Measurements from ENCODE around the gene SCARB1. TPM values are rescaled to one million over a fixed set of nuclear protein-coding genes. Genes with fewer than 3 reads are reported as not detected.

Gene SCARB1
- total and polyA plus RNA-seq, 2 donors (not counting 3 experiments of a cell fraction or from before 2014, with no cell fraction given) = 125 to 141 TPM

GRCh38 chr12:124750787-124751471 is 112.7 kb downstream of the SCARB1 start:
- ChIA-PET POLR2A (no interaction called here), CTCF (interaction anchor here (1.0 to 1.1 kb wide), 2 partner anchors 13 to 21 kb away, joined by 3 to 4 read pairs; no protein-coding TSS in a partner anchor)
- H3K9ac ChIP-seq (replicated peaks; ENCODE audit: extremely low read depth, insufficient read depth, low read length) = no peak overlapping the region
- intact Hi-C loops (cut with micrococcal nuclease) (no loop called here), dilution Hi-C loops (cut with MboI; ENCODE audit: extremely low pct_ligation_motif_present, low sequenced_read_pairs) (no loop called here)
- TF ChIP-seq POLR2AphosphoS5 (IDR thresholded peaks at IDR 0.05; ENCODE audit: insufficient read depth, low read depth, low read length) (no peak), CTCF (IDR thresholded peaks at IDR 0.05; ENCODE audit: extremely low read depth in 1 of 2, insufficient read depth in 1 of 2, low read depth in 1 of 2, low read length in 2 of 2) (peak; percentile 12 to 22), POLR2A (IDR thresholded peaks at IDR 0.05; ENCODE audit: low read depth, low read length) (no peak), MYC (IDR thresholded peaks at IDR 0.05; ENCODE audit: low read depth, low read length) (no peak), FOS (IDR thresholded peaks at IDR 0.05; ENCODE audit: borderline replicate concordance, insufficient read depth, low read length) (no peak)
- TF ChIP-seq, protein P1, sequence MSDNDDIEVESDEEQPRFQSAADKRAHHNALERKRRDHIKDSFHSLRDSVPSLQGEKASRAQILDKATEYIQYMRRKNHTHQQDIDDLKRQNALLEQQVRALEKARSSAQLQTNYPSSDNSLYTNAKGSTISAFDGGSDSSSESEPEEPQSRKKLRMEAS (IDR thresholded peaks at IDR 0.05; ENCODE audit: insufficient read depth, insufficient read length) = no peak
- H3K27ac ChIP-seq (ENCODE audit: insufficient read depth, low read depth, low read length) = no peak overlapping the region
- H3K36me3 ChIP-seq (ENCODE audit: control insufficient read depth in 2 of 2, extremely low read depth in 1 of 2, insufficient read depth in 2 of 2, low read length in 2 of 2) = no peaks in the 10 kb centered on the region
- H3K4me3 ChIP-seq (replicated peaks in 1 of 3; ENCODE audit: insufficient read depth in 1 of 3, low read depth in 1 of 3, low read length in 3 of 3) = no peak overlapping the region
- no peaks in the 10 kb centered on the region for H3K79me2 ChIP-seq (ENCODE audit: control insufficient read depth, insufficient read depth, low read length)
- FAIRE-seq (peak; percentile 46), DNase-seq (ENCODE audit: low read depth, low spot score) (no peak)
- peaks cover 17% of the 10 kb centered on the region for H3K4me1 ChIP-seq (ENCODE audit: control insufficient read depth, extremely low read depth, insufficient read depth, low read length)
- H2AFZ ChIP-seq (ENCODE audit: low read depth, low read length) = no peak overlapping the region
- H3K9me3 ChIP-seq (replicated peaks; ENCODE audit: control insufficient read depth, insufficient read depth, low read length) = no peaks in the 10 kb centered on the region
- no peaks in the 10 kb centered on the region for H4K20me1 ChIP-seq (replicated peaks; ENCODE audit: control insufficient read depth, extremely low read depth, insufficient read depth, low read length)
- no peak overlapping the region for H3K4me2 ChIP-seq (ENCODE audit: insufficient read depth, low read length)
- no TSS peak for BruUV-seq (replicated peaks)
- peaks cover 0 to 4% of the 10 kb centered on the region in 2 experiments for H3K27me3 ChIP-seq (ENCODE audit: control insufficient read depth in 2 of 2, insufficient read depth in 2 of 2, low read length in 2 of 2)
- no peaks in the 10 kb centered on the region for H3K9me1 ChIP-seq (replicated peaks; ENCODE audit: control insufficient read depth, extremely low read depth, insufficient read depth, low read length)
